NCI-H526 (cell line): Measurements from ENCODE around the gene ELOF1.
A peak's percentile ranks its signal among the peaks of the same experiment; 100 is the strongest.
"Not testable (repeated sequence)": the region's sequence is repeated elsewhere in the genome, so short reads cannot be mapped to it uniquely, and the experiment has no call there.

Experiments
- DNase-seq, 2 experiments: peaks; one replicate each; lab custom pipeline; 2025; lab: John Stamatoyannopoulos, UW

Gene ELOF1

DNA sequence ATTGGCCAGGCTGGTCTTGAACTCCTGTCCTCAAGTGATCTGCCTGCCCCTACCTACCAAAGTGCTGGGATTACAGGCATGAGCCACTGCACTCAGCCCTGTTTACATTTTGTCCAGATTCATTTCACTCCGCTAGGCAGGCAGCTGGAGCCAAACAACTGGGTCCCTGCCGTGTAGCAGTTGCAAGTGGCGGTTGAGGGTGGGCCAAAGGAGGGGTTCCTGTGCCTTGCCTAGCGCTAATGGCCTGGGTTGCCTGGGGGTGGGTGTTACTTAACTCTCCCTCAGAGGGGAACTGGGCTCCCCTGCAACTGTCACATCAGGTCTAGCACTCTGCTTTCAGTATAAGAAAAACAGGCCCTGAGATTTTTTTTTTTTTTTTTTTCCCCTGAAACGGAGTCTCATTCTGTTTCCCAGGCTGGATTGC lies 11.0 kb upstream of the ELOF1 start:
- DNase-seq, result no peak

DNA sequence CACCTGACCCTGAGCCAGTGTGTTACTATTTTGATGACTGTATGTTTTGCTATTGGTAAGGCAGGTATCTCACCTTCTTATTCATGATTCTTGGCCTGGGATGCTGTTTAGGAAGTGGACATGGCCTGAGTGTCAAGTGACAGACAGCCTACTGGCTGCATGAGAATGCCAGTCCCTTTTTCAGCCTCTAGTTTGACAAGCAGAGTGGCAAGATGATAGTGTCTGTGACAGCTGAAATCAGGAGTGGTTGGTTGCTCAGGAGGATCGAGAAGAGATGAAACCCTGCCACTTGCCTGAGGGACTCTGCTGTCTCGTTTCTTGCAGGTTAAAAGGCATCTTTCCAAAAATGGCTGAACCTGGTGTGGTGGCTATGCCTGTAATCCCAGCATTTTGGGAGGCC lies 7.1 kb upstream of the ELOF1 start:
- DNase-seq, result no peak

DNA sequence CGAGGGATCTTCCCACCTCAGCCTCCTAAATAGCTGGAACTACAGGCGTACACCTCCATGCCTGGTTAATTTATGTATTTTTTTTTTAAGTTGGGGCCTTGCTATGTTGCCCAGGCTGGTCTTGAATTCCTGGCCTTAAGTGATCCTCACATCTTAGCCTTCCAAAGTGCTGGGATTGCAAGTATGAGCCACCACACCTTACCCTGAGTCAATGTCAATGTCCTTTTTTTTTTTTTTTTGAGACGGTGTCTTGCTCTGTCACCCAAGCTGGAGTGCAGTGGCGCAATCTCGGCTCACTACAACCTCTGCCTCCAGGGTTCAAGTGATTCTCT lies 6.6 kb upstream of the ELOF1 start:
- not testable (repeated sequence) for DNase-seq

DNA sequence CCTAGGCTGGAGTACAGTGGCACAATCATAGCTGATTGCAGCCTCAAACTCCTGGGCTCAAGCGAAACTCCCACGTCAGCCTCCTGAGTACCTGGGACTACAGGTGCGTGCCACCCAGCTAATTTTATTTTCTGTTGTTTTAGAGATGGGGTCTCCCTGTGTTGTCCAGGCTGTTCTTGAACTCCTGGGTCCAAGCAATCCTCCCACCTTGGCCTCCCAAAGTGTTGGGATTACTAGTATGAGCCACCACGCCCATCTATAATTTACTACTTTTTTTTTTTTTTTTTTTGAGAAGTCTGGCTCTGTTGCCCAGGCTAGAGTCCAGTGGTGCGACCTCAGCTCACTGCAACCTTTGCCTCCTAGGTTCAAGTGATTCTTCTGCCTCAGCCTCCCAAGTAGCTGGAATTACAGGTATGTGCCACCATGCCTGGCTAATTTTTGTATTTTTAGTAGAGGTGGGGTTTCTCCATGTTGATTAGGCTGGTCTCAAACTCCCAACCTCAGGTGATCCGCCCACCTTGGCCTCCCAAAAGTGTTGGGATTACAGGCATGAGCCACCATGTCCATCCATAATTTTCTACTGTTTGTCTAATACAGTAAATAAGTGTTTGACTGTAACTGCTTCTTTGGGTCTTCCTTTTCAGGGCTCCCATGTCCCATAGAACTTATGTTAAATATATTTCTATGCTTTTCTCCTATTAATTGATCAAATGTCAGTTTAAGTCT lies 5.2 kb upstream of the ELOF1 start:
- DNase-seq, result not testable (repeated sequence)

DNA sequence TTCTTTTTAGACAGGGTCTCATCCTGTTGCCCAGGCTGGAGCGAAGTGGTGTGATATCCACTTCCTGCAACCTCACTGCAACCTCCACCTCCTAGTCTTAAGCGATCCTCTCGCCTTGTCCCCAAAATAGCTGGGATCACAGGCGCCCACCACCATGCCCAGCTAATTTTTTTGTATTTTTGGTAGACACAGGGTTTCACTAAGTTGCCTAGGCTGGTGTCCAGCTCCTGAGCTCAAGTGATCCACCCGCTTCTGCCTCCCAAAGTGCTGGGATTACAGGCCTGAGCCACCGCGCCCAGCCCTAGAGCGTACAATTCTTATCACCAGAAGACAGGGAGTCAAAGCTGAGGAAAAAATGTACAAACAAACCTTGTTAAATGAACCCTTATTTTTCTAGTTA lies 4.5 kb upstream of the ELOF1 start:
- no peak for DNase-seq

DNA sequence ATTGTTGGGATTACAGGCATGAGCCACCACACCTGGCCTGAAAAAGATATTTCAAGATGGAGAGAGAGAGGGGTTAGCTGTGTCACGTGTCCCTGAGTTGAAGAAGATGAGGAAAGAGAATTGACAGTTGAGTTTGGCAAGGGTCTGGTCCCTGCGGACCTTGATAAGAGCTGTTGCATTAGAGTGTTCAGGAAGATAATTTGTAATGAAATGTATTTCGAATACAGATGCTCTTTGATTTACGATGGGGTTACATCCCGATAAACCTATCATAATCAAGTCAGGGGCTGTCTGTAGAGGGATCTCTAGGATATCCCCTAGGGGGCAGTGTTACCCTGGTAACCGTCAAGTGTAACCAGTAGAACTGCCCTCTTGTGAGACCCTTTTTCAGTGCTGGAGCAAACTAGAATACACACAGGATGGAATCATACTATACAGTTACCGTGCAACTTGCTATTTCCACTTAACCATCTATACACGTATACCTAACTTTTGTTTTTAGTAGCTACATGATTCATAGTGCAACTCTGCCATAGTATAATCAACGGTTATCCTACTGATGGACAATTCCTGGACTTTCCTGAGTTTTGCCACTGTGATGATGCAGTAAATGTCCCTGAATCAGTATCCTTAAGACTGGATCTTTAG lies 1.5 kb upstream of the ELOF1 start:
- DNase-seq, result peak; percentile 51 to 77

DNA sequence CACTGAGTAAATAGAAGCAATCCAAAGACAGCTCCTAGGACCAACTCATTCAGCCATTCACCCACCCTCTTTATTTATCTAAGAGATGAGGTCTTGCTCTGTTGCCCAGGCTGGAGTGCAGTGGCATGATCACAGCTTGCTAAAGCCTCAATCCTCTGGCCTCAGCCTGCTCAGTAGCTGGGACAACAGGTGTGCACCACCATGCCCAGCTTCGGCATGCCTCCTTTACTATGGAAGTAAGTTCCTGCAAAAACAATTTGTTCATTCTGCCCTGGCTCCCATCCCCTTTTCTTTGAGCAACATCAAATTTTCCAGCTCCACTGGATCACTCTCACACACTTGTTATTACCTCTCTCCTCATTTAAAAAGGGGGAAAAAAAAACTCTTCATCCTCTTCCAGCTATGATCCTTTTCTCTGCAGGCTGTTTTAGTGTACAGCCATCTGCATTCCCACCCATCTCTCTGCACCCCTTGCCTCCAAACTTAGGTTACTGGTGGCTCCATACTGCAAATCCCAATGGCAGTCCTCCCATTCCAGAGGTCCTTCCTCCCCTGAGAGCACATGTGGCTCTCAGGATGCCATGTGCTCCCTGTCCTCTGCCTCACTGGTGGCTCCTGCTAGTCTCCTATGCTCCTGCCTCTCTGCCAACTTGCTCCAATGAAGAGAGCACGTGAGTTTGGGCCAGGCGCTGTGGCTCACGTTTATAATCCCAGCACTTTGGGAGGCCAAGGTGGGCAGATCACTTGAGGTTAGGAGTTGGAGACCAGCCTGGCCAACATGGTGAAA lies 2.2 kb downstream of the ELOF1 start:
- no peak for DNase-seq

DNA sequence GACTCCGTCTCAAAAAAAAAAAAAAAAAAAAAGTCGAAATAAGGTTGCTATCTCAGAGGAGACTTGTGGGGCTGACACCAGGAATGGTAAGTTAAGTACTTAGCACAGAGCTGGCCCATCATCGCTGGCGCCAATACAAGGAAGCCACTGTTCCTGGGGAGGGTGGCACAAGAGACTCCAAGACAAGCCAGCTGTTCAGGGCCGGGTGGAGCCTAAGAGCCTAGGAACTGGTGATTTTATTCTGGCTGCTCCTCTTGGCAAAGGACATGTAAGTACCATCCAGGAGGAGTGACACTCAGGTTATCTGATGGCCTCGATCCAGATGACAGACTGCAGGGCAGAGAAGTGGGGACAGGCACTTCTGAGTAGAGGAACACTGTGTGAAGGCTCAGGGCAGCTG lies 3.8 kb downstream of the ELOF1 start:
- DNase-seq, result no peak

DNA sequence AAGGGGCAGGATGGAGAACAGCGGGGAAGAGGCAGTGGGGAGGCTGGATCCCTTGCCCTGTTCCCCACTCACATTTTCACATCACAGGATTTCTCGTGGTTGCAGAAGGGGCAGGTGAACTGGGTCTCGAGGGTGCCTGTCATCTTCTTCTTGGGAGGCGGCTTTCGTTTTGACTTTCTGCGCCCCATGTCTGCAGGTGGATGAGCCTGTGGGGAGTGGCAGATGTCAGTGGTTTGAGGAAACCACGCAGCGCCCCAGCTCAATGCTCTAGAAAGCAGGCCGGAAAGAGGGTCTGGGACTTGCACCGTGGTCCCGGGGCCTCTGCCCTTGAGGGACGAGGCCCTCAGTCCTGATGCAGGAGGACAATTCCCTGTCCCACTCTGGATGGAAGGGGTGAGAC lies 4.9 kb downstream of the ELOF1 start:
- DNase-seq, result no peak

DNA sequence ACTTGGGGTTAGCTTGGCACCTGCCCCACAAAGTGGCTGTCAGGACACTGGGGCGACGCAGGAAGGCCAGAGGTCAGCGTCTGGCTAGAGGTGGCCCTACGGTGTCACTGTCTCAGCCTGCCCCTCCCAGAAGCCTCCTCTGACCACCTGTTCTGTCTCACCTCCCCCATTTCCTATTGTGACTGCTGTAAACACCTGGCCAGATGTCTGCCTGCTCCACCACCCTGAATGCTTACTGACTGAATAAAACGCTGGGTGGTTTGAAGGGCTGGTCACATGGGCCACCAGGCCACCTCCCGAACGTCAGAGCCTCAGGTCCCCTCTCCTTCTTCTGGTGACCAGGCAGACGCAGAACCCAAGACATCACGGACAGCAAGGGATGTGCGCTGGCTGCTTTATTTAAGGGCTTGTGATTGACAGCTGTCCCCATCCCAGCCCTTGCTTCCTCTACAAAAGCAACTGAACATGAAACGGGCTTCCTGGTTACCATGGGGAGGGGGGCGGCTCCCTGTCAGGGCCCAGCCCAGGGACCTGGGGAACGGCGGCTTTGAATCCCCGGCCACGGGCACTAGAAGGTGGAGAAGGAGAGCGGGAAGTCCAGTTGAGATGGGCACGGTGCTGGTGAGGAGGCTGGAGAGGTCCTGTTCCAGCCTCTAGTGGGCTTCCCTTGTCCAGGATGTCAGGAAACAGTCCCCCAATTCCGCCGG lies 6.2 kb downstream of the ELOF1 start:
- no peak for DNase-seq

DNA sequence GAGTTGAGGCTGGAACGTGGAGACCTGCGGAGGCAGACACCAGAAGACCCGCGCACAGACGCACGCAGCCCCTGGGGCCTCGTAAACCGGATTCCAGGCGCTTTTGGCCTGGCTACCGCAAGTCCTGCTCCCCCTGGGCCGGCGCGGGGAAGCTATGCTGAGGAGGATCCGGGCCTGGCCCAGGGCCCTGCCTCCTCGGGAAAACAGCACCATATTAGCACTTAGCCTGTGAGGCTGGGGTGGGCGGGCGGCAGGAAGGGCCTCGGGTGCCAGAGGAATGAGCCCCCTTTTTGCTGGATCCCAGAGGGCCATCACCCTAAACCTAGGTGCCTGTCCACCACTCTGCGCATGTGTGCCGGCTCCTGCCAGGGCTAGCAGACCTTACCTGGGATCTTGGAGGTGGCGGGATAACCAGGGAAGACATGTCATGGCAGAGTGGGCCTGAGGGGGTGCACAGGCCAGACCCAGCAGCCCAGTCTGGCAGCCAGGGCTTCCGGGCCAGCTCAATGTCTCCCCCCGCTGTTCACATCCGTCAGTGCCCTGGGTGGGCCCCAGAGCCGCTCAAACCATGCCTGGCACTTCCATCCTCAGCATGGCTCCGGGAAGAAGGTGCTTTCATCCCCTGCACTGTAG lies 7.3 kb downstream of the ELOF1 start:
- DNase-seq, result peak in 1 of 2 experiments; percentile 13

DNA sequence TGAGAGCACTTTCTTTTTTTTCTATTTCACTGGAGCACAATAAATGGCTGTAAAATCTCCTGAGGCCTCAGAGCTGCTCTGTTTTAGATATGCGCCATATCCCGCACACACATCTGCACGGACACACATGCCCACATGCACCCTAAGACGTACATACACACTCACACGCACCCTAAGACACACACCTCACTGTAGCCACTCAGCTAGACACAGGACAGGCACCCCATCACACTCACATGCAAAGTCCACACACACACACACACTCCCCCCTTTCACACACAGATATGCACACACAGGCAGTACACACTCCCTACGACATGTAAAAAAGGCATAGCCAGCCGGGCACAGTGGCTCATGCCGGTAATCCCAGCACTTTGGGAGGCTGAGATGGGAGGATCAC lies 8.8 kb downstream of the ELOF1 start:
- DNase-seq, result no peak

DNA sequence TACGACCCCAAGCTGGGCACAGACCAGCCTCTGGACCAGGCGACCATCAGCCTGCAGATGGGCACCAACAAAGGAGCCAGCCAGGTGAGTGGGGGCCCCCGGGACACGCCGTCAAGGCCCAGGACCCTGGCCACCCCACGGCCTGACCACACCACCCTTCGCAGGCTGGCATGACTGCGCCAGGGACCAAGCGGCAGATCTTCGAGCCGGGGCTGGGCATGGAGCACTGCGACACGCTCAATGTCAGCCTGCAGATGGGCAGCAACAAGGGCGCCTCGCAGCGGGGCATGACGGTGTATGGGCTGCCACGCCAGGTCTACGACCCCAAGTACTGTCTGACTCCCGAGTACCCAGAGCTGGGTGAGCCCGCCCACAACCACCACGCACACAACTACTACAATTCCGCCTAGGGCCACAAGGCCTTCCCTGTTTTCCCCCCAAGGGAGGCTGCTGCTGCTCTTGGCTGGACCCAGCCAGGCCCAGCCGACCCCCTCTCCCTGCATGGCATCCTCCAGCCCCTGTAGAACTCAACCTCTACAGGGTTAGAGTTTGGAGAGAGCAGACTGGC lies 9.6 kb downstream of the ELOF1 start:
- no peak for DNase-seq

DNA sequence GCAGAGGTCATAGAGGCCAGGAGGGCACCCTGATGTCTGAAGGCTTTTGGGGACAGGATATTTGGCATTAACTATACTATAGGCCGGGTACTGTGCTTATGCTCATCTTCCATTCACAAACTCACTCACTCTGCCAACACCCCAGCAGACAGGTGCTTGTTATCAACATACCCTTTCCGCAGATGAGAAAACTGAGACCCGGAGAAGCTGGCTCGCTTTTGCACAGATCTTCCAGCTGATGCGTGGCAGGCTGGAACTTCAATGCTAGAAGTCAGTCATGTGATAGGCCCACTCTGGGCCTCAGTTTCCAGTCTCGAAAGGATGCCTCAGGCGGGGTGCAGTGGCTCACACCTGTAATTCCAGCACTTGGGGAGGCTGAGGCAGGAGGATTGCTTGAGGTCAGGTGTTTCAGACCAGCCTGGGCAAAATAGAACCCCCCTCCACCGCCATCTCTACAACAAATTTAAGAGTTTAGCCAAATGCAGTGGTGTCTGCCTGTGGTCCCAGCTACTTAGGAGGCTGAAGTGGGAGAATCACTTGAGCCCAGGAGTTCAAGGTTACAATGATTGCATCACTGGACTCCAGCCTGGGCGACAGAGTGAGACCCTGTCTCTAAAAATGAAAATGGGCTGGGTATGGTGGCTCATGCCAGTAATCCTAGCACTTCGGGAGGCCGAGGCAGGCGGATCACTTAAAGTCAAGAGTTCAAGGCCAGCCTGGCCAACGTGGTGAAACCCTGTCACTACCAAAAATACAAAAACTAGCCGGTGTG lies 10.9 kb downstream of the ELOF1 start:
- DNase-seq, result no peak

DNA sequence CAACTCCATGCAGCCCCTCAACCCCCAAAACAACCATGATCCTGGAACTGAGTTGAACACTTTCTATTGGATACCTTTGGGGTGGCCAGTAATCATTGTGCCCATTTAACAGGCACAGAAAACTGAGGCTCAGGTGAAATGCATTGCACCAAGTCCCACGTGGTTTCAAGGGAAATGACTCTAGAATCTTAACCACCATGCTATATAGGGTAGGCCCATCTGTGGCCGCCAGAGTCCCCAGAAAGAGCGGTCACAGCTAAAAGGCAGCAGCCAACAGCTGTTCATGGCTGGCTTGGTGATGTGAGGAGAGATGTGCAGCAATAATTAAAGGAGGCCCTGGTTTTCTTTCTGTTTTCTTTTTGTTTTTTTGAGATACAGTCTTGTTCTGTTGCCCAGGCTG lies 17.8 kb downstream of the ELOF1 start:
- DNase-seq, result no peak

DNA sequence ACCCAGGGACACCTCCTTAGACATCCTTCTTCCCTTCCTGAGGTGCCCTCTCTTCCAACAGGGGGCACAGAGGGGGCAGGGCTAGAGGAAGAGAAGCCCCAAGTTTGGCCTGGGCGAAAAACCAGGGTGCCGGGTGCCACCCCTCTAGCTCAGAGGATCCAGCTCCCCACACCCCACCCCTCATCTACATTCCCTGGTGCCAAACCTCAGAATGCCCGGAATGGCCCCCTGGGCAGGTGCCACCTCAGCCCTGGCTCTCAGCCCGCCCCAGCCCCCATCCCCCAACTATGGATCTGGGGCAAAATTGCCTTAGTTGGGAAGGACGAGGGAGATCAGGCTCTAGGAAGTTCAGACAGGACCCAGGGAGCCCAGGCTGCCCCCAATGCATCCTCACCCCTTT lies 18.4 kb downstream of the ELOF1 start:
- DNase-seq, result no peak

DNA sequence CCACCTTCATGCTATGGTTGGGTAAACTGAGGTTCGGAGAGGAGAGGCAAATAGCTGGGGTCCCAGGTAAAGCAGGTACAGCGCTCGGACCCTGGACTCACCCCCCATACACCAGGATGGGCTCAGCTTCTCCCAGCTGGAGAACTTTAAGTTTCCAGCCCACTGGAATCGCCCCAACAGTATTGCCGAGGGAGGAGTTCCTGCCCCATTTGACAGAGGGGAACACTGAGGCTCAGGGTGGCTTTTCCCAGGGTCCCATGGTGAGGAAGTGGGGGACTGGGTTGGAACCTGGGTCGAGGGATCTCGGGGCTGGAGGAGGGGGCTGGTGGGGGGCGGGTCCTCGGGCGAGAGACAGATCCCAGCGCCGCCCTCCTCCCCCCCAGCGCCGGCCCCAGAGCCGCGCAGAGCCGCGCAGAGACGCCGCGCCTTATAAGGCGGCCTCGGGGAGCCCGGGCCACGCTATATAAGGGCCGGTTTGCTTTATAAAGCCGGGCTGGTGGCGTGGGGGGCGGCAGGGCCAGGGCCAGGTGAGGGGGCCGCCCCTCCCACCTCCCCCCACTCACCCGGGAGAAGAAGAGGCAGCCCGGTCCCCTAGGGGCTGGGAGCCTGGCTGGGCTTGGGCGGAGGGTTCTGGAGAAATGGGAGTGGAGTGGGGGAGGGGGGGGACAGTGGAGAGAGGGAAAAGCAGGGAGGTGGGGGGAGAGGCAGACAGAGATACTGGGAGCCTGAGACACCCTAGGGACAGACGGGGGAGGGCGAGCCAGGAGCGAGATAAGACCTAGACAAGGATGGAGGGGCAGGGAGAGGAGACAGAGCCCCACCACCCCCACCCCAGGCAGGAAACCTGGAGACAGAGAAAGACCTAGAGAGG lies 19.3 kb downstream of the ELOF1 start:
- DNase-seq, result peak in 1 of 2 experiments; percentile 30

DNA sequence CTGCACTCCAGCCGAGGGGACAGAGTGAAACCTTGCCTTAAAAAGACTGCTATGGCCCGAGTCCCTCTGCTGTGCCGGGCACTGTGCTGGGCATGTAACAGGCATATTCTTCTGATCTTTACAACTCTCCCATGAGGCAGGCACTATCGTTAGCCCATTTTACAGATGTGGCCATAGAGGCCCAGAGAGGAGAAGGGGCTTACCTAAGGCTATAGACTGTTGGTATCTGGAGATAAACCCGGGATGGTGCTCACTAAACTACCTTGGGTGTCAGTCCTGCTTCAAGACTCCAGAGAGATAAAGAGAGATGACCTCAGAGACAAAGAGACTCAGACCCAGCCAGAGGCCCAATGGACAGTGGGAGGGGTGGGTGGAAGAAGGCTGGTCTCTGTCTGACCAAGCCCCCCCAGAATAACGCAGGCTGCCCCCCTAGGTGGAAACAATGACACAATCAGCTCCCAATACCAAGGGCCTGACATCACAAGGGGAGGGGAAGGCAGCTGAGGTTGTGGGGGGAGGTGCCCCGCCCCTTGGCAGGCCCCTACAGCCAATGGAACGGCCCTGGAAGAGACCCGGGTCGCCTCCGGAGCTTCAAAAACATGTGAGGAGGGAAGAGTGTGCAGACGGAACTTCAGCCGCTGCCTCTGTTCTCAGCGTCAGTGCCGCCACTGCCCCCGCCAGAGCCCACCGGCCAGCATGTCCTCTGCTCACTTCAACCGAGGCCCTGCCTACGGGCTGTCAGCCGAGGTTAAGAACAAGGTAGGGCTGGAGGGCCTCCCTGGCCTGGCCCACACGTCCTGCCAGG lies 20.6 kb downstream of the ELOF1 start, which contains the start of gene CNN1:
Gene CNN1 (plus strand): TSS at position 620 of the 805 bp plus-strand sequence. CDS start 77 bp downstream, at position 697.
- DNase-seq, result peak in 1 of 2 experiments; percentile 9
